Thymus (tissue), 14 donors: Measurements from ENCODE around the gene DNAJC12. TPM values are rescaled to one million over a fixed set of nuclear protein-coding genes. Genes with fewer than 3 reads are reported as not detected.
"Not testable (repeated sequence)": the region's sequence is repeated elsewhere in the genome, so short reads cannot be mapped to it uniquely, and the experiment has no call there.

Experiments used
- DNase-seq, 9 donors: peaks; one replicate each; pipeline ENCODE4 v3.0.0-alpha.2; 2013; ENCODE audit warnings: low spot score in 9 of 9, low read depth in 6 of 9, missing footprints in 1 of 9
- H3K27ac ChIP-seq, 2 donors: one replicate each; pipeline ENCODE4 v1.5.1; 2013; ENCODE audit warnings: control low read depth in 1 of 2, low read depth in 1 of 2, low read length in 1 of 2, mild to moderate bottlenecking in 1 of 2, moderate library complexity in 1 of 2
- H3K27me3 ChIP-seq, 2 donors: one replicate each; pipeline ENCODE4 v1.5.1; 2013; ENCODE audit warnings: low read length in 1 of 2; ENCODE audit not compliant: control insufficient read depth in 2 of 2, insufficient read depth in 1 of 2
- H3K36me3 ChIP-seq, 2 donors: one replicate each; pipeline ENCODE4 v1.5.1; 2013; ENCODE audit warnings: low read length in 1 of 2, mild to moderate bottlenecking in 1 of 2, moderate library complexity in 1 of 2; ENCODE audit not compliant: control insufficient read depth in 2 of 2, insufficient read depth in 2 of 2
- H3K4me1 ChIP-seq, 2 donors: one replicate each; pipeline ENCODE4 v1.5.1; 2013; ENCODE audit warnings: low read length in 2 of 2; ENCODE audit not compliant: control insufficient read depth in 2 of 2, insufficient read depth in 2 of 2
- H3K4me3 ChIP-seq, 2 donors: one replicate each; pipeline ENCODE4 v1.5.1; 2013; ENCODE audit warnings: low read length in 2 of 2, control low read depth in 1 of 2, mild to moderate bottlenecking in 1 of 2
- H3K9me3 ChIP-seq, 2 donors: one replicate each; pipeline ENCODE4 v1.5.1; 2013; ENCODE audit warnings: low read length in 1 of 2, mild to moderate bottlenecking in 1 of 2; ENCODE audit not compliant: control insufficient read depth in 2 of 2, insufficient read depth in 1 of 2
- WGBS: extraction: QIAGEN DNeasy Blood & Tissue Kit; methylation state at CpG from one replicate; pipeline ENCODE4 v1.1.7; 2013; 5-methylcytosine and 5-hydroxymethylcytosine counted together
- long read RNA-seq, 10 donors: transcript quantifications; one replicate each; lab custom pipeline, GENCODE V29; 2026
- polyA plus RNA-seq: library from polyadenylated mRNA; stranded (reverse); fragments of 200-250 nt; gene quantifications from one replicate; pipeline ENCODE4 v1.2.3, GENCODE V29; 2013
- total RNA-seq: library from RNA; stranded (reverse); fragments of 120-200 nt; gene quantifications from one replicate; pipeline ENCODE4 v1.2.4, GENCODE V29; 2013
- donor health status: healthy.

DNAJC12 gene
- 4.4 TPM for total RNA-seq
- 2.2 TPM for polyA plus RNA-seq
- long read RNA-seq, donor 1, result 0 reads
- long read RNA-seq, donor 2, result 0 reads
- long read RNA-seq, donor 3, partial matches to known transcripts, result 0 of 4 reads
- long read RNA-seq, donor 3, other reads (novel, unspliced or antisense), result 0 of 4 reads
- long read RNA-seq, donor 4, partial matches to known transcripts, result 0 of 2 reads
- long read RNA-seq, donor 4, other reads (novel, unspliced or antisense), result 0 of 2 reads
- long read RNA-seq, donor 5, partial matches to known transcripts, result 0 of 4 reads
- long read RNA-seq, donor 5, other reads (novel, unspliced or antisense), result 0 of 4 reads
- long read RNA-seq, donor 6, partial matches to known transcripts, result 0 of 1 reads
- long read RNA-seq, donor 6, other reads (novel, unspliced or antisense), result 0 of 1 reads
- long read RNA-seq, donor 7, partial matches to known transcripts, result 0 of 2 reads
- long read RNA-seq, donor 7, other reads (novel, unspliced or antisense), result 0 of 2 reads
- long read RNA-seq, donor 8, partial matches to known transcripts, result 0 of 2 reads
- long read RNA-seq, donor 8, other reads (novel, unspliced or antisense), result 0 of 2 reads
- long read RNA-seq, donor 9, result 0 reads
- long read RNA-seq, donor 10, partial matches to known transcripts, result 0 of 1 reads
- long read RNA-seq, donor 10, other reads (novel, unspliced or antisense), result 0 of 1 reads

- Histone ChIP-seq H3K4me3 (no peak within 1 kb of the TSS), H3K27ac (no peak within 1 kb of the TSS), H3K4me1 (no peaks in the 10 kb centered on the region), H3K36me3 (no peaks in the 10 kb centered on the region), H3K9me3 (peaks cover 0 to 4% of the 10 kb centered on the region in 2 donors), H3K27me3 (no peaks in the 10 kb centered on the region)
- peak in 5 of 9 donors; percentile 12 to 64 (median 22) for DNase-seq
- 56% methylated on average over 5 of the region's 5 CpGs for WGBS
Observed at GRCh38 chr10:67837541-67838314, at the start of gene DNAJC12. Gene DNAJC12 (minus strand): TSS chr10:67838188. CDS start chr10:67838011, 177 bp downstream.

DNA sequence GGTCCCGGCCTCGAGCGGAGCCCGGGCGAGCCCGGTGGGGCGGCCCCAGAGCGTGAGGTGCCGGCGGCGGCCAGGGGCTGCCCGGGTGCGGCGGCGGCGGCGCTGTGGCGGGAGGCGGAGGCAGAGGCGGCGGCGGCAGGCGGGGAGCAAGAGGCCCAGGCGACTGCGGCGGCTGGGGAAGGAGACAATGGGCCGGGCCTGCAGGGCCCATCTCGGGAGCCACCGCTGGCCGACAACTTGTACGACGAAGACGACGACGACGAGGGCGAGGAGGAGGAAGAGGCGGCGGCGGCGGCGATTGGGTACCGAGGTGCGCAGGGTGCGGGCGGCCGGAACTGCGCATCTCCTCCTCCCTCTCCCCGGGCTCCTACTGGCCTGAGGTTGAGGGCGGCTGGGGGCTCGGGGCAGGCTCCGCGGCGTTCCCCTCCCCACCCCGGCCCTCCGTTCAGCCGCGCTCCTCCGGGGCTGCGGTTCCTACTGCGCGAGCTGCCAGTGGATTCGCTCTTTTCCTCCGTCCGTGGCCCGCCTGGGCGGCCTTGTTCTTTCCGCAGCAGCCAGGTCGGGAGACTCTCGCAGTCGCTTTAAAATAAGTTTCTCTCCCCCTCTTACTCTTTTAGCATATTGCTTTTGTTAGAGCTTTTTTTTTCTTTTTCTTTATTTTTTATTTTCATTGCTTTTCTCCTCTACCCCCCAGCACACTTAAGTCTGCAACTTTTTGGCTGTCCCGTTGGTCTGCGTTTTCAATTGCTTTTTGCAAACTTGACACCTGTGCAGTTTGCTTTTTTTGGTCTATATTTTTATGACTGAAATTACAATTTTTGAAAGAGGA is 47.1 kb upstream of the DNAJC12 start:
- DNase-seq, result peak; percentile 36 to 87 (median 67)
- peak overlapping the region; percentile 92 to 97 for H3K27ac ChIP-seq
- H3K27me3 ChIP-seq, result no peaks in the 10 kb centered on the region
- WGBS, result under 1% methylated on average over 73 of the region's 73 CpGs
- peak overlapping the region; percentile 64 to 81 for H3K4me3 ChIP-seq
- H3K4me1 ChIP-seq, result peaks cover 8 to 11% of the 10 kb centered on the region in 2 donors
- H3K36me3 ChIP-seq, result peaks cover 10 to 32% of the 10 kb centered on the region in 2 donors
- no peaks in the 10 kb centered on the region for H3K9me3 ChIP-seq

- Histone ChIP-seq H3K27me3 (no peaks in the 10 kb centered on the region), H3K4me3 (peak within 1 kb of the TSS; percentile 64 to 81)
- under 1% methylated on average over 62 of the region's 62 CpGs for WGBS
Observed at GRCh38 chr10:67884313-67884841, 46.4 kb upstream of the DNAJC12 start, which contains the start of gene SIRT1. Gene SIRT1 (plus strand): TSS chr10:67884656. CDS start chr10:67884722, 66 bp downstream.

GRCh38 chr10:67883710-67884312 is 45.8 kb upstream of the DNAJC12 start:
- peaks cover 10 to 21% of the 10 kb centered on the region in 2 donors for H3K36me3 ChIP-seq
- H3K27me3 ChIP-seq, result no peaks in the 10 kb centered on the region
- H3K4me1 ChIP-seq, result peaks cover 8 to 11% of the 10 kb centered on the region in 2 donors
- DNase-seq, result peak in 4 of 9 donors; percentile 2 to 45 (median 10)
- peak overlapping the region; percentile 51 to 64 for H3K4me3 ChIP-seq
- H3K9me3 ChIP-seq, result no peaks in the 10 kb centered on the region
- 39% methylated on average over 13 of the region's 13 CpGs for WGBS
- peak overlapping the region; percentile 79 to 97 for H3K27ac ChIP-seq

More at GRCh38 chr10:67884313-67884841, 46.4 kb upstream of the DNAJC12 start, which contains the start of gene SIRT1:
- peaks cover 10 to 26% of the 10 kb centered on the region in 2 donors for H3K36me3 ChIP-seq
- peak; percentile 61 to 93 (median 83) for DNase-seq
- no peaks in the 10 kb centered on the region for H3K9me3 ChIP-seq
- peak within 1 kb of the TSS; percentile 92 to 97 for H3K27ac ChIP-seq
- H3K4me1 ChIP-seq, result peaks cover 8 to 11% of the 10 kb centered on the region in 2 donors

DNA sequence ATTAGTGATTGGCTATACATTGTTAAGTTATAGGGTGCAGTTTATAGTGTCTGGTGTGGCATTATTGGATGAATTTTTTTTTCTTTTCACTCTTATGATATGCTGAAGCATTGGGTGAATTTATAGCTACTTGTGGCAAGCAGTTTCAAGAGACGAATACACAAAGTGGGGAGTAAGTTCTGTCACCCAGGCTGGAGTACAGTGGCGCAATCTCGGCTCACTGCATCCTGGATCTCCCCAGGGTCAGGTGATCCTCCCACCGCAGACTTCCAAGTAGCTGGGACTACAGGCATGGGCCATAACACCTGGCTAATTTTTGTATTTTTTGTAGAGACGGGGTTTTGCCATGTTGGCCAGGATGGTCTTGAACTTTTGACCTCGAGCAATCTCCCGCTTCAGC is 40.1 kb upstream of the DNAJC12 start:
- WGBS, result 97% methylated on average over 7 of the region's 7 CpGs
- no peak overlapping the region for H3K4me3 ChIP-seq
- DNase-seq, result no peak
- no peaks in the 10 kb centered on the region for H3K9me3 ChIP-seq
- no peaks in the 10 kb centered on the region for H3K4me1 ChIP-seq
- no peak overlapping the region for H3K27ac ChIP-seq
- no peaks in the 10 kb centered on the region for H3K36me3 ChIP-seq
- H3K27me3 ChIP-seq, result no peaks in the 10 kb centered on the region

DNA sequence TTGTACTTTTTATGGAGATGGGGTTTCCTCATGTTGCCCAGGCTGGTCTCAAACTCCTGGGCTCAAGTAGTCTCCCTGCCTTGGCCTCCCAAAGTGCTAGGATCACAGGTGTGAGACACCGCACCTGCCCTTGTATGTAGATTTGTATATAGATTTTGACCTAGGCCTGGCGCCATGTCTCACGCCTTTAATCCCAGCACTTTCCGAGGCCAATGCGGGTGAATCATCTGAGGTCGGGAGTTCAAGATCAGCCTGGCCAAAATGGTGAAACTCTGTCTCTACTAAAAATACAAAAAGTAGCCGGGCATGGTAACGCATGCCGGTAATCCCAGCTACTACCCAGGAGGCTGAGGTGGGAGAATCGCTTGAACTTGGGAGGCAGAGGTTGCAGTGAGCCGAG is 39.4 kb upstream of the DNAJC12 start:
- WGBS, result 97% methylated on average over 11 of the region's 11 CpGs
- not testable (repeated sequence) for H3K36me3 ChIP-seq, DNase-seq, H3K4me3 ChIP-seq, H3K27ac ChIP-seq, H3K4me1 ChIP-seq, H3K27me3 ChIP-seq, H3K9me3 ChIP-seq

GRCh38 chr10:67875340-67876238 is 37.6 kb upstream of the DNAJC12 start:
- WGBS, result 90% methylated on average over 3 of the region's 3 CpGs
- Histone ChIP-seq H3K4me1 (no peaks in the 10 kb centered on the region), H3K4me3 (no peak overlapping the region), H3K9me3 (no peaks in the 10 kb centered on the region), H3K27ac (no peak overlapping the region), H3K27me3 (no peaks in the 10 kb centered on the region), H3K36me3 (no peaks in the 10 kb centered on the region)
- no peak for DNase-seq
